H1 (cell line): ENCODE results near the gene ZNF74. TPM values are rescaled to one million over a fixed set of nuclear protein-coding genes. Genes with fewer than 3 reads are reported as not detected.

Experiments
- BCL11A ChIP-seq, 2 experiments: IDR thresholded peaks; one replicate each; pipeline ENCODE4 v1.6.1; 2011; ENCODE audit warnings: low read depth in 2 of 2, low read length in 2 of 2, mild to moderate bottlenecking in 2 of 2
- CBX8 ChIP-seq: fragments of 300-800, 300-1000 bp; sonication (generic); IDR thresholded peaks from 2 replicates; pipeline ENCODE4 v1.7.1; 2016; ENCODE audit warnings: low read depth, low read length, borderline replicate concordance
- CHD7 ChIP-seq: fragments of 300-600 bp; sonication (generic); IDR thresholded peaks from 2 replicates; pipeline ENCODE4 v1.7.1; 2012; ENCODE audit warnings: low read length, moderate library complexity, mild to moderate bottlenecking, inconsistent platforms; ENCODE audit not compliant: insufficient replicate concordance
- KDM5A ChIP-seq: fragments of 200-600 bp; IDR thresholded peaks from 2 replicates; pipeline ENCODE4 v1.7.1; 2012; ENCODE audit warnings: mild to moderate bottlenecking, low read length, inconsistent platforms, mixed read lengths
- SP1 ChIP-seq: IDR thresholded peaks from 2 replicates; pipeline ENCODE4 v1.6.1; 2011; ENCODE audit warnings: low read depth, low read length
- TAF7 ChIP-seq: optimal IDR thresholded peaks from 2 replicates; pipeline ENCODE3; 2011; ENCODE audit warnings: low read depth, mild to moderate bottlenecking, inconsistent platforms, low read length, moderate library complexity, borderline replicate concordance
- TBP ChIP-seq: IDR thresholded peaks from 2 replicates; pipeline ENCODE4 v1.6.1; 2011; ENCODE audit warnings: low read depth, low read length, improper control_type of control experiment
- TCF12 ChIP-seq: IDR thresholded peaks from 2 replicates; pipeline ENCODE4 v1.6.1; 2011; ENCODE audit warnings: low read depth, mild to moderate bottlenecking, low read length
- polyA plus RNA-seq, 7 experiments: library from polyadenylated mRNA; depleted of rRNA in 3 of 7; stranded (reverse) in 5 of 7; unstranded in 2 of 7; fragments of >200 nt in 5 of 7; fragments of 200-250 nt in 2 of 7; gene quantifications; 1 replicate in 5 of 7; 2 replicates in 1 of 7; 4 replicates in 1 of 7; pipeline versions ENCODE4 v1.2.1 to v1.2.3, GENCODE V29; 2011 to 2013; ENCODE audit warnings: missing spikeins in 2 of 7, mixed read lengths in 2 of 7
- total RNA-seq: library from RNA; stranded (reverse); fragmentation: NEBNext Ultra II Directional; extraction: Animal tissue kit (Norgen Biotek cat#: 25700); gene quantifications from 2 replicates; pipeline ENCODE4 v1.2.1, GENCODE V29; 2021

Gene ZNF74
- total and polyA plus RNA-seq, 2 of the 8 experiments (the other 6 are each of a cell fraction or from before 2014, with no cell fraction given) = 29.7 to 45.7 TPM

- no peak for TF ChIP-seq CHD7
- no peak for TF ChIP-seq SP1
- TF ChIP-seq TCF12 = no peak
- TF ChIP-seq TAF7 = no peak
- TF ChIP-seq CBX8 = no peak
- no peak for TF ChIP-seq TBP
- no peak for TF ChIP-seq KDM5A
- TF ChIP-seq BCL11A (IDR thresholded peaks at IDR 0.05; ENCODE audit: low read depth in 2 of 2, low read length in 2 of 2) = no peak
Observed at GRCh38 chr22:20456722-20457076, 62.7 kb downstream of the ZNF74 start (continued).
